ENCODE measurements around the gene KCNK7.
A peak's percentile ranks its signal among the peaks of the same experiment; 100 is the strongest.
"Not testable (repeated sequence)": the region's sequence is repeated elsewhere in the genome, so short reads cannot be mapped to it uniquely, and the experiment has no call there.

The KCNK7 gene, protein sequence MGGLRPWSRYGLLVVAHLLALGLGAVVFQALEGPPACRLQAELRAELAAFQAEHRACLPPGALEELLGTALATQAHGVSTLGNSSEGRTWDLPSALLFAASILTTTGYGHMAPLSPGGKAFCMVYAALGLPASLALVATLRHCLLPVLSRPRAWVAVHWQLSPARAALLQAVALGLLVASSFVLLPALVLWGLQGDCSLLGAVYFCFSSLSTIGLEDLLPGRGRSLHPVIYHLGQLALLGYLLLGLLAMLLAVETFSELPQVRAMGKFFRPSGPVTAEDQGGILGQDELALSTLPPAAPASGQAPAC

DNA sequence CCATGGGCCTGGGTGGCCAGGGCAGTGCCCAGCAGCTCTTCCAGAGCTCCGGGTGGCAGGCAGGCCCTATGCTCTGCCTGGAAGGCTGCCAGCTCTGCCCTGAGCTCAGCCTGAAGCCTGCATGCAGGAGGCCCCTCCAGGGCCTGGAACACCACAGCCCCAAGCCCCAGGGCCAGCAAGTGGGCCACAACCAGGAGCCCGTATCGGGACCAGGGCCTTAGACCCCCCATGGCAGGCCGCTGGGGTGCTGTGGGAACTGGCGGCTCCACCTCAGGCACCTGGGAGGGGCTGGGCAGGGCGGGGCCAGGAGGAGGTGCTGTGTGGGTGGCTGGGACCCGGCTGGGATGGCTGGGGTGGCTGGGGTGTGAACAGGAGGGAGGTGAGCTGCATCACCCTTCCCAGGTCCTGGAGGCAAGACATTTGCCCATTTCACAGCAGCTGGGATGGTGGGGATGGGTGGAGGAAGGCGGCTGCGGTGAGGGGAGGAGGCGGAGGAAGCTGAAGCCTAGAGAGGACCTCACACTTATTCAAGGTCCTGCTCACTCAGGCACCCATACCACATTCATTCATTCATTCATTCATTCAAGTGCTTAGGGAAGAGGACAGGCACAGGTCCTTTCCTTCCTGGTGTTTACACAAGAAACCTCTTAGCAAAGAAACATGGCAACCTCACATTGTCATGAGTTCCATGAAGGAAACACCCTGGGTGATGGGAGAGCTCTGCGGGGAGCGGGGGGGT is at the start of gene KCNK7:
Gene KCNK7 (minus strand): TSS at position 258 of the 739 bp plus-strand sequence. CDS start 28 bp downstream, at position 230.
- Mint-ChIP-seq H3K4me1 (ENCODE audit: low read depth) (peaks cover 8% of the 10 kb centered on the region), H3K4me3 (no peak within 1 kb of the TSS), H3K27ac (no peak within 1 kb of the TSS)

GRCh38 chr11:65644837-65645236 is 49.2 kb upstream of the KCNK7 start:
- H3K27me3 Mint-ChIP-seq = no peaks in the 10 kb centered on the region
- peaks cover 32% of the 10 kb centered on the region for H3K4me1 Mint-ChIP-seq (ENCODE audit: low read depth)
- no peaks in the 10 kb centered on the region for H3K36me3 Mint-ChIP-seq
- no peak overlapping the region for H3K4me3 Mint-ChIP-seq
- H3K9me3 Mint-ChIP-seq (ENCODE audit: low read depth) = no peaks in the 10 kb centered on the region
- no peak overlapping the region for H3K27ac Mint-ChIP-seq

More for the DNA sequence above, at the start of gene KCNK7:
- no peaks in the 10 kb centered on the region for H3K27me3 Mint-ChIP-seq
- H3K36me3 Mint-ChIP-seq = no peaks in the 10 kb centered on the region
- no peaks in the 10 kb centered on the region for H3K9me3 Mint-ChIP-seq (ENCODE audit: low read depth)

GRCh38 chr11:65643971-65644370 is 48.4 kb upstream of the KCNK7 start:
- Mint-ChIP-seq H3K27me3 (no peaks in the 10 kb centered on the region), H3K9me3 (ENCODE audit: low read depth) (no peaks in the 10 kb centered on the region), H3K4me1 (ENCODE audit: low read depth) (peaks cover 37% of the 10 kb centered on the region), H3K27ac (peak overlapping the region; percentile 68), H3K4me3 (no peak overlapping the region), H3K36me3 (no peaks in the 10 kb centered on the region)

DNA sequence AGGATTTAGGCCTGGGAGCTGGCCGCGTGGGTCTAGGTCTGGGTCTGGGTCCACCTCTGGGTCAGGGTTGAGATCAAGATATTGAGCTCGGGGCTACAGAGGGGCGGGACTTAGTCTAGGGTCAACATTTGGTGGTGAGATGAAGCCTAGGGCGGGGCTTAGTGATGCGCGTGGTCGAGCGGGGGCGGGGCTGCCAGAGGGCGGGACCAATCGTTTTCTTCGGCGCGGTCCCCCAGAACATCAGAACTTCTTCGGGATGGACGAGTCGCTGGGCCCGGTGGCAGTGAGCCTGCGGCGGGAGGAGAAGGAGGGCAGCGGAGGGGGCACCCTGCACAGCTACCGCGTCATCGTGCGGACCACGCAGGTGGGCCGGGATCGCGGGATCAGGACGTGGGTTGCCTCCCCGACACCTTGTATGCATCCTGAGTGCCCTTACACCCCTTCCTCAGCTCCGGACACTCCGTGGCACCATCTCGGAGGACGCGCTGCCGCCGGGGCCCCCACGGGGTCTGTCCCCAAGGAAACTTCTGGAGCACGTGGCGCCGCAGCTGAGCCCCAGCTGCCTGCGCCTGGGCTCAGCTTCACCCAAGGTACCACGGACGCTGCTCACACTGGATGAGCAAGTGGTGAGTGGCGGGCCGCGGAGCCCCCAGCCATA is 46.5 kb upstream of the KCNK7 start:
- Mint-ChIP-seq H3K36me3 (no peaks in the 10 kb centered on the region), H3K27me3 (no peaks in the 10 kb centered on the region), H3K4me3 (peak overlapping the region; percentile 84), H3K27ac (peak overlapping the region; percentile 83), H3K4me1 (ENCODE audit: low read depth) (peaks cover 45% of the 10 kb centered on the region), H3K9me3 (ENCODE audit: low read depth) (no peaks in the 10 kb centered on the region)

DNA sequence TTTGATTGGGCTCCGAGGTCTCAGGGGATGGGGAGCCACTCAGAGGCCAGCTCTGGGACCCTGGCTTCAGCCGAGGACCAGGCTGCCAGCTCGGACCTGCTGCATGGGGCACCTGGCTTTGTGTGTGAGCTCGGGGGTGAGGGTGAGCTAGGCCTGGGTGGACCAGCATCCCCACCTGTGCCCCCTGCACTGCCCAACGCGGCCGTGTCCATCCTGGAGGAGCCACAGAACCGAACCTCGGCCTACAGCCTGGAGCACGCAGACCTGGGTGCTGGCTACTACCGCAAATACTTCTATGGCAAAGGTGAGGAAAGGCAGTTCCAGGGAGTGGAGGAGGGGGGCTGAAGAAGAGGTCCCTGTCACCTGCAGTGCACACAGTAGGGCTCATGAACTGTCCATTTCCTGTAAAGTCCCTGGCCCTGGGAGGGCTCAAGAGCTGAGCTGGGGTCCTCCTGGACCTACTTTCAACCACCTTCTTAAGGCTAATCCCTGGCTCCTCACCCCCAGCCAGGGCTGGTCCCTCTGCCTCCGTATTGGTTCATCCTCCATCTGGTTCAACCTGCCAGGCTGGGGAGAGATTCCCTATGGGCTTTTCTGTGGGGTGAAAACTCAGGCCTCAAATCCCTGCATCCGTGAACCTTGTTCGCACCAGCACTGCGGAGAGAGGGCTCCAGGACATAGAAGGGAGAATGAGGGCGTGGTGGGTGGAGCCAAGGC is 45.9 kb upstream of the KCNK7 start:
- peaks cover 47% of the 10 kb centered on the region for H3K4me1 Mint-ChIP-seq (ENCODE audit: low read depth)
- H3K4me3 Mint-ChIP-seq = peak overlapping the region; percentile 84
- H3K9me3 Mint-ChIP-seq (ENCODE audit: low read depth) = no peaks in the 10 kb centered on the region
- H3K36me3 Mint-ChIP-seq = no peaks in the 10 kb centered on the region
- no peaks in the 10 kb centered on the region for H3K27me3 Mint-ChIP-seq
- peak overlapping the region; percentile 83 for H3K27ac Mint-ChIP-seq

DNA sequence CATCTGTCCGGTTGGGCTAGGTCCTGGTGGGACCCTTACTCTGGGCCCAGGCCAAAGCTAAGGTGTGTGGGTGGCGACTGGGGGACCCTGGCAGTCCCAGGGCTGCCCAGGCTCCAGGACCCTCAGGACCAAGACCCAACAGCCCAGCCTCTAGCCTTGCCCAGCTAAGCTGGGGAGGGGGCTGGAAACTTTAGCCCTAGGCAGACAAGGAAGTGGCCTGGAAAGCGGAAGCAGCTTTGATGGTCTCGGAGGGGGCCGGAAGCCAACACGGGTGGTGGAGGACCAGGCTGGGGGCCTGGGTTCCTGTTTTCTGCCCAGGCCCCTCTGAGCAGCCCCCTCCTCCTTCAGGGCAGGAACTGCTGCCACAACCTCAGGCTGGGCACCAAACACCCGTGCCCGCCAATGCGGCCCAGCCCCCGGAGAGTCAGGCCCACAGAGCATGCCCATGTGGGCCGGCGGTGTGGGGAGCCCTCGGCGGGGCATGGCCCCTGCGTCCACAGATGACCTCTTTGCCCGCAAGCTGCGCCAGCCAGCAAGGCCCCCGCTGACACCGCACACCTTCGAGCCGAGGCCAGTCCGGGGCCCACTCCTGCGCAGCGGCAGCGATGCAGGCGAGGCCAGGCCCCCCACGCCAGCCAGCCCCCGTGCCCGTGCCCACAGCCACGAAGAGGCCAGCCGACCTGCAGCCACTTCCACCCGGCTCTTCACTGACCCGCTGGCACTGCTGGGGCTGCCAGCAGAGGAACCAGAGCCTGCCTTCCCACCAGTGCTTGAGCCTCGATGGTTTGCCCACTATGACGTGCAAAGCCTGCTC is 45.1 kb upstream of the KCNK7 start:
- Mint-ChIP-seq H3K9me3 (ENCODE audit: low read depth) (no peaks in the 10 kb centered on the region), H3K4me3 (peak overlapping the region; percentile 84), H3K36me3 (no peaks in the 10 kb centered on the region), H3K27me3 (no peaks in the 10 kb centered on the region), H3K27ac (peak overlapping the region; percentile 86), H3K4me1 (ENCODE audit: low read depth) (peaks cover 47% of the 10 kb centered on the region)

- H3K4me1 Mint-ChIP-seq (ENCODE audit: low read depth) = peaks cover 51% of the 10 kb centered on the region
- no peaks in the 10 kb centered on the region for H3K27me3 Mint-ChIP-seq
- H3K27ac Mint-ChIP-seq = peak overlapping the region; percentile 86
- no peaks in the 10 kb centered on the region for H3K36me3 Mint-ChIP-seq
- no peaks in the 10 kb centered on the region for H3K9me3 Mint-ChIP-seq (ENCODE audit: low read depth)
- peak overlapping the region; percentile 83 for H3K4me3 Mint-ChIP-seq
These were observed 44.3 kb upstream of the KCNK7 start for GRCh38 chr11:65639623-65640482.

DNA sequence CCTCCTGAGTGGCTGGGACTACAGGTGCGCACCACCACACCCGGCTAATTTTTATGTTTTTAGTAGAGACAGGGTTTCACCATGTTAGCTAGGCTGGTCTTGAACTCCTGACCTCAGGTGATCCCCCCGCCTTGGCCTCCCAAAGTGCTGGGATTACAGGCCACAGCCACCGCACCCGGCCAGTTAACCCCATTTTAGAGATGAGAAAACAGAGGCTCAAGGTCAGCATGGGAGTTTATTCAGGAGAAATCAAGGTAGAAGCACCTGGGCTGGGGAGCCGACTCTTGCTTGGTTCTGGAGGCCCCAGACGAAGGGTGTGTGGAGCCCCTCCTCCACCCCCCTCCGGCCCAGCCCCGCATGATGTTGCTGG is 43.6 kb upstream of the KCNK7 start:
- Mint-ChIP-seq H3K27ac (peak overlapping the region; percentile 91), H3K4me1 (ENCODE audit: low read depth) (peaks cover 52% of the 10 kb centered on the region), H3K4me3 (peak overlapping the region; percentile 93)
- not testable (repeated sequence) for H3K27me3 Mint-ChIP-seq; H3K9me3 Mint-ChIP-seq (ENCODE audit: low read depth); H3K36me3 Mint-ChIP-seq

DNA sequence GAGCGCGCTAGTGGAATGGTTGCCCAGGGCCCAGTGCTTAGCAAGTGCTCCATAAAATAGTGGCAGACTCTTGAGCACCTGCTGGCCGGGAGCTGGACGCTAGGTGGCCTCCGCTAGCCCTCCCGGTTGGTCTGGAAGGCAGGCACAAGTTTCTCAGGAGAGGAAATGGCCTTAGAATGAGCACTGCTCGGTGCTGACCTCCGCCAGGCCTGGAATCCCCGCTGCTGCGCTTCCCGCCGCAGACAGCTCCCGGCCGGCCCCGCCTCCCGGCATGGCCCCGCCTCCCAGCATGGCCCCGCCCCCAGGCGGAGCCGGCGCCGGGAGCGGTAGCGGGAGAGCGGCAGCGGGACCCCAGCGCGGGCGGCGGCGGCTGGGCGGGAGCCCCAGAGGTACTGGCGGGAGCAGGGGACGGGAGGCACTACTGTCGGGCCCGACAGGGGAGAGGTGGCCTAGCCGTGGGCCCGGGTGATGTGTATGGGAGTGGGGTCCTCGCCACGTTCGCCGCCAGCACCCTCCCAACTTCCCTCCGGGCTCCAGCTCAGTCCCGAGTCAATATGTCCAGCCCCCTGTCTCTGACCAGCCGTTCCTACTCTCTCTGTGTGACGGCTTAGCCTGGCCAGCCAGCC is 42.3 kb upstream of the KCNK7 start, which contains the start of gene SIPA1:
Gene SIPA1 (plus strand): TSS at position 308 of the 626 bp plus-strand sequence. CDS start 2,821 bp downstream, outside the sequence.
- Mint-ChIP-seq H3K9me3 (ENCODE audit: low read depth) (no peaks in the 10 kb centered on the region), H3K4me1 (ENCODE audit: low read depth) (peaks cover 46% of the 10 kb centered on the region), H3K27ac (peak within 1 kb of the TSS; percentile 91), H3K4me3 (peak within 1 kb of the TSS; percentile 93), H3K36me3 (no peaks in the 10 kb centered on the region), H3K27me3 (no peaks in the 10 kb centered on the region)

DNA sequence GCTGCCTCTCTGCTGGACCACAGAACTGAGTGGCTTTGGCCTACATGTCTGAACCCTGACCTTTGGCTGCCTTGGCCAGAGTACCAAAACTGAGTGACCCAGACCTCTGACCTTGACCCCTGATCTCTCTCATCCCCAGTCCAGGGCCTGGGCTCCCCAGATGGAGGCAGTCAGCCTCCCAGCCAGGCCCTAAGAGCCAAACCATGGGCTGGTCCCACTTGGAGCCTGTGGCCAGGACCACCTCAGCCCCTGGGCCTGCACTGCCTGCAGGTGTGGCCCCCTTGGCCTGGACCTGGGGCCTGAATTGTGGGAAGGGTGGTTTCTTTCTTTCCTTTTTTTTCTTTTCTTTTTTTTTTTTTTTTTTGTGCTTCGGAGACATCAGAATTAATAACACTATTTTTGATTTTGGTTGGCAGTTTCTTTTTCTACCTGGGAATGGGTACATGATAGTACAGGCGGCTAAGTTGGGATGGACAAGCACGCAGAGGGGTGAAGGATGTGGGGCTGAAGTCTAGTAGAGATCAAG is 41.5 kb upstream of the KCNK7 start:
- peak overlapping the region; percentile 93 for H3K4me3 Mint-ChIP-seq
- no peak overlapping the region for H3K27ac Mint-ChIP-seq
- no peaks in the 10 kb centered on the region for H3K27me3 Mint-ChIP-seq
- peaks cover 46% of the 10 kb centered on the region for H3K4me1 Mint-ChIP-seq (ENCODE audit: low read depth)
- H3K36me3 Mint-ChIP-seq = no peaks in the 10 kb centered on the region
- H3K9me3 Mint-ChIP-seq (ENCODE audit: low read depth) = no peaks in the 10 kb centered on the region

DNA sequence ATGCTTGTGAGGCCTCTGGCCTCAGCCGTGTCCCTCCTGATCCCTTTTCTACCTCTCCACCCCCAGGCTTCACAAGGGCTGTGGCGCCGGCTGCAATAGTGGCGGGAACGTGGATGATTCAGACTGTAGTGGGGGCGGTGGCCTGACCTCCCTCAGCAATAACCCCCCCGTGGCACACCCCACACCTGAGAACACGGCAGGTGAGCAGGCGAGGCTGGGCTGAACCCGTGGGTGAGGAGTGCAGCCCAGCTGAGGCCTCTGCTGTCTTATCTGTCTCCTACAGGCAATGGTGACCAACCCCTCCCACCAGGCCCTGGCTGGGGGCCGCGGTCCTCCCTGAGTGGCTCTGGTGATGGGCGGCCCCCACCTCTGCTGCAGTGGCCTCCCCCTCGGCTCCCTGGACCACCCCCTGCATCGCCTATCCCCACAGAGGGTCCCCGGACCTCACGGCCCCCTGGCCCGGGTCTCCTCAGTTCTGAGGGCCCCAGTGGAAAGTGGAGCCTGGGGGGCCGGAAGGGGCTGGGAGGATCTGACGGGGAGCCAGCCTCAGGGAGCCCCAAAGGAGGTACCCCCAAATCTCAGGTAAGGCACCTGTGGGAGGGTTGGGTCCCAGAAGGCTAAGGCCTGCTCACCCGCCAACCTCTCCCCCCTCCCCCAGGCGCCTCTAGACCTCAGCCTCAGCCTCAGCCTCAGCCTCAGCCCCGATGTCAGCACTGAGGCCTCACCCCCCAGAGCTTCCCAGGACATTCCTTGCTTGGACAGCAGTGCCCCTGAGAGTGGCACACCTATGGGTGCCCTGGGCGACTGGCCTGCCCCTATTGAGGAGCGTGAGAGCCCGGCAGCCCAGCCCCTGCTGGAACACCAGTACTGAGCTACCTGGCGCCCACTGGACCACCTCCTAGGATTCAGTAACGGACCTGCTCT is 40.8 kb upstream of the KCNK7 start:
- Mint-ChIP-seq H3K9me3 (ENCODE audit: low read depth) (no peaks in the 10 kb centered on the region), H3K4me3 (peak overlapping the region; percentile 52), H3K4me1 (ENCODE audit: low read depth) (peaks cover 39% of the 10 kb centered on the region), H3K27ac (no peak overlapping the region), H3K36me3 (no peaks in the 10 kb centered on the region), H3K27me3 (no peaks in the 10 kb centered on the region)

All from activated naive CD8-positive, alpha-beta T cell (primary cell).